ENCODE measurements around the gene PXDN.
"Not testable (repeated sequence)": the region's sequence is repeated elsewhere in the genome, so short reads cannot be mapped to it uniquely, and the experiment has no call there.

PXDN gene

GRCh38 chr2:1681017-1681318 is 63.3 kb downstream of the PXDN start:
- no peak overlapping the region for H3K4me3 ChIP-seq (ENCODE audit: low read length)
- no peak for TF ChIP-seq CTCF (conservative IDR thresholded peaks at IDR 0.05; ENCODE audit: low read length)
- DNase-seq (ENCODE audit: low read depth): no peak

GRCh38 chr2:1680222-1681016 is 63.9 kb downstream of the PXDN start:
- H3K4me3 ChIP-seq (ENCODE audit: low read length): no peak overlapping the region
- TF ChIP-seq CTCF (conservative IDR thresholded peaks at IDR 0.05; ENCODE audit: low read length): no peak
- DNase-seq (ENCODE audit: low read depth): no peak

GRCh38 chr2:1679488-1680039 is 64.8 kb downstream of the PXDN start:
- not testable (repeated sequence) for DNase-seq (ENCODE audit: low read depth); H3K4me3 ChIP-seq (ENCODE audit: low read length)

- DNase-seq (ENCODE audit: low read depth); H3K4me3 ChIP-seq (ENCODE audit: low read length): not testable (repeated sequence)
These were observed 65.2 kb downstream of the PXDN start for GRCh38 chr2:1679065-1679464.

GRCh38 chr2:1678609-1679008 is 65.7 kb downstream of the PXDN start:
- H3K4me3 ChIP-seq (ENCODE audit: low read length): no peak overlapping the region
- no peak for DNase-seq (ENCODE audit: low read depth)
- TF ChIP-seq CTCF (conservative IDR thresholded peaks at IDR 0.05; ENCODE audit: low read length): no peak

- DNase-seq (ENCODE audit: low read depth): no peak
- no peak for TF ChIP-seq CTCF (conservative IDR thresholded peaks at IDR 0.05; ENCODE audit: low read length)
- H3K4me3 ChIP-seq (ENCODE audit: low read length): no peak overlapping the region
These were observed 66.5 kb downstream of the PXDN start for GRCh38 chr2:1677821-1678165.

GRCh38 chr2:1676913-1677820 is 67.1 kb downstream of the PXDN start:
- no peak for DNase-seq (ENCODE audit: low read depth)
- no peak overlapping the region for H3K4me3 ChIP-seq (ENCODE audit: low read length)
- no peak for TF ChIP-seq CTCF (conservative IDR thresholded peaks at IDR 0.05; ENCODE audit: low read length)
